Urinary bladder (tissue), 4 donors: Measurements from ENCODE around the gene ECSCR. TPM values are rescaled to one million over a fixed set of nuclear protein-coding genes. Genes with fewer than 3 reads are reported as not detected.
"Not testable (repeated sequence)": the region's sequence is repeated elsewhere in the genome, so short reads cannot be mapped to it uniquely, and the experiment has no call there.

Source experiments
- DNase-seq: peaks from one replicate; pipeline ENCODE4 v3.0.0-alpha.2; 2015; ENCODE audit errors: extremely low spot score
- H3K27ac ChIP-seq: one replicate; pipeline ENCODE4 v1.5.1; 2013; ENCODE audit warnings: low read depth, mild to moderate bottlenecking, moderate library complexity
- H3K36me3 ChIP-seq: one replicate; pipeline ENCODE4 v1.6.1; 2013; ENCODE audit warnings: mild to moderate bottlenecking, moderate library complexity; ENCODE audit not compliant: insufficient read depth
- H3K4me1 ChIP-seq: one replicate; pipeline ENCODE4 v1.6.1; 2013; ENCODE audit warnings: mild to moderate bottlenecking, moderate library complexity; ENCODE audit not compliant: insufficient read depth
- H3K4me3 ChIP-seq: one replicate; pipeline ENCODE4 v1.5.1; 2013; ENCODE audit warnings: low read depth, low read length
- WGBS: extraction: QIAGEN DNeasy Blood & Tissue Kit; methylation state at CpG from one replicate; pipeline ENCODE4 v1.1.7; 2013; 5-methylcytosine and 5-hydroxymethylcytosine counted together
- polyA plus RNA-seq: library from polyadenylated mRNA; stranded (reverse); fragments of 200-250 nt; gene quantifications from one replicate; pipeline ENCODE4 v1.2.3, GENCODE V29; 2013
- total RNA-seq: library from RNA; depleted of rRNA; stranded (reverse); fragments of >200 nt; gene quantifications from one replicate; pipeline ENCODE4 v1.2.3, GENCODE V29; 2014
- donor health status: healthy with polysubstance abuse.
- donor health status: healthy.

Gene ECSCR
- total and polyA plus RNA-seq, 2 donors = 23.8 to 51.4 TPM

DNA sequence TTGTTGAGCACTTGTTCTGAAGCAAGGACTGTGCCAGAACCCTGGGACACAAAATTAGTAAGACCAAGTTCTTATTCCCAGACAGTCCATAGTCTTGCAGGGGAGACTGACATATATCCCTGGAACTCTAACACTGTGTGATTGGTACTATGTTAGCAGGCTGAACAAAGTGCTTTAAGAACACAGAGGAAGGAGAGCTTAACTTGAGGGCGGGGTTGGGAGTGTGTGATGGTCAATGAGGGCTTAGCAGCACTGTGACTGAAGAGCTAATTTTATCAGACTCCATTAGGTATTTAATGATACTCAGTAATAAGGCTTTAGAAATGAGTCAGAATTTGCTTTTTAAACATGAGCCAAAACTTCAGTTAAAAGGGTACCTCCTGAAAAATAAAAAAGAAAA, 43.8 kb downstream of the ECSCR start:
- 83% methylated on average over 1 of the region's 1 CpG for WGBS
- no peaks in the 10 kb centered on the region for H3K4me1 ChIP-seq
- no peak overlapping the region for H3K4me3 ChIP-seq
- no peak for DNase-seq
- no peak overlapping the region for H3K27ac ChIP-seq
- H3K36me3 ChIP-seq = no peaks in the 10 kb centered on the region

GRCh38 chr5:139417214-139417613, 45.3 kb downstream of the ECSCR start:
- WGBS = 31% methylated on average over 4 of the region's 4 CpGs
- no peaks in the 10 kb centered on the region for H3K4me1 ChIP-seq
- no peak for DNase-seq
- H3K27ac ChIP-seq = no peak overlapping the region
- no peaks in the 10 kb centered on the region for H3K36me3 ChIP-seq
- H3K4me3 ChIP-seq = no peak overlapping the region

DNA sequence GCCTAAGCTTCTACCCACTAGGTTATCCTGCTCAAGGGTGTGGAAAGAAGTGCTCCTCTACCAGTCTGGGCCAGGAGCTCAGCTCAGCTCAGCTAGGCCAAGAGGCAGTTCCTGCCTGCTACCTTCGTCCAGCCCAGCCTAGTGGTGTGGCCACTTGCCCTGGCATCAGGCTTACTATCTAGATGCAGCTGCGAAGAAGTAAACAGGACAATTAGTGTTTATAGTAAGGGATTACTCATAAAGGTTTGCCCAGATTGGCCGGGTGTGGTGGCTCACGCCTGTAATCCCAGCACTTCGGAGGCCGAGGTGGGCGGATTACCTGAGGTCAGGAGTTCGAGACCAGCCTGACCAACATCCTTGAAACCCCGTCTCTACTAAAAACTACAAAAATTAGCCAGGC, 45.9 kb downstream of the ECSCR start:
- Histone ChIP-seq H3K4me3 (no peak overlapping the region), H3K27ac (no peak overlapping the region), H3K4me1 (no peaks in the 10 kb centered on the region), H3K36me3 (no peaks in the 10 kb centered on the region)
- 48% methylated on average over 9 of the region's 9 CpGs for WGBS
- no peak for DNase-seq

DNA sequence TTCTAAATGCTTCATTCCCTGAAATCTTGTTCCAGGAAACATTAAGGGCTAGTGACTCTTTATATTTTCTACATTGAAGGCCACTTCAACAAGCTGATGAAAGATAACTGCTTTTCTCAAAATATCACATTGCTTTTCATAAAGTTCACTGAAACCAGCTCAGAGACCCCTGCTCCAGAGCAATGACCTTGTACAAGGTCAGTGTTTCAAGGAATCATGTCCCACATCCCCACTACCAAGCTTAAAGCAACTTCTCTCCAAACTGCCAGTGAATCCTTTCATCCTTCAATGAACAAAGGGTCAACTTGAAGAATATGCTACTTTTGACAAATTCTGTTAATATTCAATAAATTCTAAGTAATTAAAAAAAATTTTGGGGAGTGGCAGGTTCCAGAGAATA, 46.7 kb downstream of the ECSCR start:
- H3K36me3 ChIP-seq = no peaks in the 10 kb centered on the region
- H3K4me3 ChIP-seq = no peak overlapping the region
- H3K27ac ChIP-seq = no peak overlapping the region
- DNase-seq = no peak
- H3K4me1 ChIP-seq = no peaks in the 10 kb centered on the region

DNA sequence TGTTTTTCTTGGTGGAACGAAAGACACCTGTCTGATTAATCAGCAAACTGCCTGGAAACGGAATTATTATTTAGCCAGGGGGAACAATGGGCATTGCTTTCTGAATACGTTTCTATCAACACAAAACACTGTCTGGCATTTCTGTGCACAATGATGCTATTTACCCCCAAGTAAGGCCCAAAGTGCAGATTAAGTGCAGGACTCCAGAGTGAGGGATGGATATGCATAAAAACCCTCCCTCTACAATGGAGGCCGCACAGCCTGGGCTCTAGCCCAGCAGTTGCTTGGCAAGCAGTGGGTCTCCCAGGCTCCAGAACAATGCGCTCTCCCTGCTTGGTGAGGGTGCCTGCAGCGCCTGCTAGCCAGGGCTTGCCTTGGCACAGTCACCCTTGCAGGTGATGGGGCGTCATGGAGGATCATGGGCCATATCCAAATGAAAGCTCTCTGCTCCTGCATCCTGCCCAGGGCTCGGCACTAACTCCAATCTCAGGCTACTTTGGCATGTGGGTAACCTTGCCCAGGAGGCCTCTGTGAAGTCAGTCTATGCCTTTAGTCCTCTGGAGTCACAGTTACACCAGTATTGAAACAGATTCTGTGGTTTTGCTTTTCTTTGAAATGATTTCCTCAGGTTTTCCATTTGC, 47.2 kb downstream of the ECSCR start:
- WGBS = 54% methylated on average over 8 of the region's 8 CpGs
- H3K27ac ChIP-seq = no peak overlapping the region
- H3K36me3 ChIP-seq = no peaks in the 10 kb centered on the region
- DNase-seq = no peak
- H3K4me1 ChIP-seq = no peaks in the 10 kb centered on the region
- H3K4me3 ChIP-seq = no peak overlapping the region

GRCh38 chr5:139414581-139415130, 47.9 kb downstream of the ECSCR start:
- H3K36me3 ChIP-seq = no peaks in the 10 kb centered on the region
- H3K4me3 ChIP-seq = no peak overlapping the region
- no peak for DNase-seq
- no peak overlapping the region for H3K27ac ChIP-seq
- 76% methylated on average over 9 of the region's 9 CpGs for WGBS
- no peaks in the 10 kb centered on the region for H3K4me1 ChIP-seq

- Histone ChIP-seq H3K27ac (no peak overlapping the region), H3K36me3 (no peaks in the 10 kb centered on the region), H3K4me3 (no peak overlapping the region), H3K4me1 (no peaks in the 10 kb centered on the region)
- DNase-seq = no peak
- WGBS = 90% methylated on average over 6 of the region's 6 CpGs
These were observed 48.6 kb downstream of the ECSCR start for GRCh38 chr5:139413963-139414362.

DNA sequence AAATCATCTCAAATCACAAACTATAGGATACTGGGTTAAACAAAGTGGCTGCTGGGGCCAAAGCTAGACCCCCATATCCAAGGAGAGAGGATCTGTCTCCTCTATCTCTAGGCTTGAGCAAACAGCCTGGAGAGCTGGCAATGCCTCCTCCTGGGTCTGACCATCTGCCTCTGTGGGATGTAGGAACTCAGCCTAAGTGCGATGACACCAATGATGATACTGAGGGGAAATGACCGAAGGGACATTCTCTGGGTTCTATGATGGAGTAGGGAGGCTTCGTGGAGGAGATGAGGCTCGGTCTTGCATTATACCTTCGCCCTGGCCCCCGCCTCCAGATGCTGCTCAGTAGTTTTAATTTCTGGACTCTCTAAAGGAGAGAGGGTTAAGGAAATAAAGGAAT, 49.4 kb downstream of the ECSCR start:
- H3K27ac ChIP-seq = no peak overlapping the region

GRCh38 chr5:139410993-139411828, 51.3 kb downstream of the ECSCR start:
- WGBS = 36% methylated on average over 17 of the region's 17 CpGs

More for the DNA sequence above, 49.4 kb downstream of the ECSCR start:
- H3K4me3 ChIP-seq = no peak overlapping the region
- no peaks in the 10 kb centered on the region for H3K4me1 ChIP-seq
- WGBS = 99% methylated on average over 6 of the region's 6 CpGs
- no peaks in the 10 kb centered on the region for H3K36me3 ChIP-seq
- no peak for DNase-seq

DNA sequence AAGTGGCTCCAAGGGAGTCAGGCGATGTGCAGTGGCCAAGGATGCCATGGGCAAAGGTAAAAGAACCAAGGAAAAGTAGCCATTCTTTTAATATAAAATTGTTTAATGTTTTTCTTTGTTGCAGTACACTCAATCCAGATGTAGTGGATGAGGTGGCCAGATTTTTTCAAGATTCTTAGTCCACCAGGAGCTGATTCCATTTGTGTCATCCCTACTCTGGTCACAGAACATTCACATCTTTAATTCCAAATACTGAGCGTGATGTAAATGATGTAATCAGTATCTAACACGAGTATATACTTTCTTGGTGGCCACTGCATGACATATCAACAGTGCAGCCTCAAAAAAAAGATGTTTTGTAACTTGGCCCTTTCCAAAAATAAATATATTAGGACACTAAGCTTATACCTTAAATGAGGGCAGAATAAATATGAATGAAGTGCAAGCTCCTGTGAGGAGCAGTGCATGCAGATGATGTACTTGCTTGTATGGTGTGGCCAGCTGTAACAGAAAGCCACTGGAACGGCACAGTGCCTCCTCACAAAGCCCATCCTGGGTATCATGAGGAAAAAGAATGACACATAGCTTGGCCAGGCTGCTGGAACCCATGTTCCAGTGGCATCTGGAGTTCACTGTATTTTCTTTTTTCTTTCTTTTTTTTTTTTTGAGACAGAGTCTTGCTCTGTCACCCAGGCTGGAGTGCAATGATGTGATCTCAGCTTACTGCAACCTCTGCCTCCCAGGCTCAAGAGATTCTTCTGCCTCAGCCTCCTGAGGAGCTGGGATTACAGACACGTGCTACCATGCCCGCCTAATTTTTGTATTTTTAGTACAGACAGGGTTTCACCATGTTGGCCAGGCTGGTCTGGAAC, 52.2 kb downstream of the ECSCR start:
- Histone ChIP-seq H3K4me1 (no peaks in the 10 kb centered on the region), H3K4me3 (no peak overlapping the region), H3K27ac (no peak overlapping the region), H3K36me3 (no peaks in the 10 kb centered on the region)
- DNase-seq = no peak
- WGBS = 54% methylated on average over 6 of the region's 6 CpGs

More at GRCh38 chr5:139410993-139411828, 51.3 kb downstream of the ECSCR start:
- Histone ChIP-seq H3K36me3 (no peaks in the 10 kb centered on the region), H3K4me1 (no peaks in the 10 kb centered on the region), H3K27ac (no peak overlapping the region), H3K4me3 (no peak overlapping the region)
- DNase-seq = no peak

DNA sequence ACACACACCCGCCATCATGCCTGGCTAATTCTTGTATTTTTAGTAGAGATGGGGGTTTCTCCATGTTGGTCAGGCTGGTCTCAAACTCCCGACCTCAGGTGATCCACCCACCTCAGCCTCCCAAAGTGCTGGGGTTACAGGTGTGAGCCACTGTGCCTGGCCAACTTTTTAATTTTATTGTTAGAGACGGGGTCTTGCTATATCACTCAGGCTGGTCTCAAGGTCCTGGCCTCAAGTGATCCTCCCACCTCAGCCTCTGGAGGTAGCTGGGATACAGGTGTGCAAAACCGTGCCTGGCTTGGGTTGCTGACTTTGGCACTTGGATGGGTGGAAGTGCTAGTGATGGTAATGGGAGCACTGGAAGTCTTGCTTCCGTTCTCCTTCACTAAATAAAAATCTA, 53.4 kb downstream of the ECSCR start:
- not testable (repeated sequence) for H3K4me1 ChIP-seq, DNase-seq, H3K4me3 ChIP-seq, H3K36me3 ChIP-seq, H3K27ac ChIP-seq
- 80% methylated on average over 5 of the region's 5 CpGs for WGBS

DNA sequence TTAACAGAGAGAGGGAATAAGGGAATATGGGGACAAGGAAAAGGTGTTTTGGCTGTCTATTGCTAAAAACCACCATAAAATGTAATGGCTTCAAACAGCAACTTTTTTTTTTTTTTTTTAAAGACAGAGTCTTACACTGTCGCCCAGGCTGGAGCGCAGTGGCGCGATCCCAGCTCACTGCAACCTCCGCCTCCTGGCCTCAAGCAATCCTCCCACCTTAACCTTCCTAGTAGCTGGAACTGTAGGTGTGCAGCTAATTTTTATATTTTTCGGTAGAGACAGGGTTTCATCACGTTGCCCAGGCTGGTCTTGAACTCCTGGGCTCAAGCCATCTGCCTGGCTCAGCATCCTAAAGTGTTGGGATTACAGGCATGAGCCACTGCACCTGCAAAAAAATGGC, 54.4 kb downstream of the ECSCR start:
- no peaks in the 10 kb centered on the region for H3K4me1 ChIP-seq
- no peak overlapping the region for H3K4me3 ChIP-seq
- H3K27ac ChIP-seq = no peak overlapping the region
- DNase-seq = no peak
- H3K36me3 ChIP-seq = no peaks in the 10 kb centered on the region
- 93% methylated on average over 7 of the region's 7 CpGs for WGBS

DNA sequence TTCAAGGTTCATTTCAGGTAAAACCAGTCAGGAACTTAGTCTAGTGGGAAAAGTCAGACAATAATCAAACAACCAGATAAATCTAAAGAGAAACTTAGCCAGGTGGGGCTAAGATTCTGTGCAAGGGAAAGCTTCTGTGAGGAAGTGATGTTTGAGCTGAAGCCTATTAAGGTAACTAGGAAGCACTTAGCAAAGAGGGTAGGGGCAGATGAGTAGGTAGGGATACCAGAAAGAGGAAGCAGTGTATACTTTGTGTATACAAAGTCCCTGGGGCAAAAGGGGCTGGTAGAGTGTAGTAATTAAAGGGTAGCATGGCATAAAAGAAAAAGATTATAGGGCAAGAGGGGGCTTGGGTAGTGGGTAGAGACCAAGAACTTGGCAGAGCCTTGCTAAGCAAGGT, 55.0 kb downstream of the ECSCR start:
- DNase-seq = no peak
- no peak overlapping the region for H3K4me3 ChIP-seq

More for the DNA sequence above, 55.0 kb downstream of the ECSCR start:
- Histone ChIP-seq H3K36me3 (no peaks in the 10 kb centered on the region), H3K27ac (no peak overlapping the region), H3K4me1 (no peaks in the 10 kb centered on the region)
